Endodermal cell (in vitro differentiated cells): ENCODE measurements around the gene DENND1A. TPM values are rescaled to one million over a fixed set of nuclear protein-coding genes. Genes with fewer than 3 reads are reported as not detected.

Experiments used
- DNase-seq: peaks from one replicate; pipeline ENCODE4 v3.0.0-alpha.2; 2017
- H3K27ac ChIP-seq: 2 replicates; pipeline ENCODE4 v1.5.1; 2013; ENCODE audit warnings: mild to moderate bottlenecking, low read depth, low read length, moderate library complexity
- H3K27me3 ChIP-seq: 2 replicates; pipeline ENCODE4 v1.6.1; 2013; ENCODE audit warnings: mild to moderate bottlenecking, low read length, moderate library complexity; ENCODE audit not compliant: insufficient read depth, control insufficient read depth, poor library complexity, severe bottlenecking
- H3K36me3 ChIP-seq: 2 replicates; pipeline ENCODE4 v1.7.0; 2013; ENCODE audit warnings: mild to moderate bottlenecking, low read length, moderate library complexity; ENCODE audit not compliant: control insufficient read depth, insufficient read depth
- H3K4me1 ChIP-seq: one replicate; pipeline ENCODE4 v1.7.0; 2013; ENCODE audit warnings: low read length; ENCODE audit not compliant: control insufficient read depth, insufficient read depth
- H3K4me3 ChIP-seq: 2 replicates; pipeline ENCODE4 v1.5.1; 2013; ENCODE audit warnings: mild to moderate bottlenecking, low read length, moderate library complexity
- H3K9ac ChIP-seq: 2 replicates; pipeline ENCODE4 v1.6.1; 2013; ENCODE audit warnings: mild to moderate bottlenecking, low read length, moderate library complexity; ENCODE audit not compliant: poor library complexity, severe bottlenecking; ENCODE audit errors: extremely low read depth
- H3K9me3 ChIP-seq: 2 replicates; pipeline ENCODE4 v1.6.1; 2013; ENCODE audit warnings: mild to moderate bottlenecking, low read length, moderate library complexity; ENCODE audit not compliant: control insufficient read depth
- H3K27ac Mint-ChIP-seq: 2 replicates; pipeline ENCODE4 v1.8.0; 2020; ENCODE audit warnings: mixed read lengths
- H3K27me3 Mint-ChIP-seq: 2 replicates; pipeline ENCODE4 v1.8.0; 2021; ENCODE audit warnings: mild to moderate bottlenecking, mixed read lengths; ENCODE audit not compliant: insufficient read depth
- H3K36me3 Mint-ChIP-seq: 2 replicates; pipeline ENCODE4 v1.8.0; 2020; ENCODE audit warnings: low read depth, mixed read lengths
- H3K4me1 Mint-ChIP-seq: 2 replicates; pipeline ENCODE4 v1.8.0; 2020; ENCODE audit warnings: mixed read lengths
- H3K4me3 Mint-ChIP-seq: 2 replicates; pipeline ENCODE4 v1.8.0; 2020; ENCODE audit warnings: mild to moderate bottlenecking, moderate library complexity, mixed read lengths
- H3K9me3 Mint-ChIP-seq: 2 replicates; pipeline ENCODE4 v1.8.0; 2020; ENCODE audit warnings: mild to moderate bottlenecking, mixed read lengths
- WGBS, 2 experiments: methylation state at CpG; one replicate each; pipeline versions ENCODE4 v1.1.5 to v1.1.7; 2013; ENCODE audit warnings: missing lambda C conversion rate in 2 of 2, mixed read lengths in 1 of 2; ENCODE audit not compliant: insufficient coverage in 1 of 2, insufficient read length in 1 of 2; 5-methylcytosine and 5-hydroxymethylcytosine counted together
- total RNA-seq, 2 donors: library from RNA; stranded (reverse); fragmentation: NEBNext Ultra II Directional in 1 of 2; extraction: Animal tissue kit (Norgen Biotek cat#: 25700) in 1 of 2; gene quantifications; 2 replicates in 1 of 2; 3 replicates in 1 of 2; pipeline ENCODE4 v1.2.1, GENCODE V29; 2021
- TF ChIP-seq, protein P1 (sequence below): fragments of 200-600 bp; sonication (generic); conservative IDR thresholded peaks from 2 replicates; pipeline ENCODE4 v1.5.0; 2021; ENCODE audit warnings: antibody characterized with exemption, mild to moderate bottlenecking

DENND1A gene
- total RNA-seq, 2 donors from 2014 or later: 29.5 to 38.4 TPM

DNA sequence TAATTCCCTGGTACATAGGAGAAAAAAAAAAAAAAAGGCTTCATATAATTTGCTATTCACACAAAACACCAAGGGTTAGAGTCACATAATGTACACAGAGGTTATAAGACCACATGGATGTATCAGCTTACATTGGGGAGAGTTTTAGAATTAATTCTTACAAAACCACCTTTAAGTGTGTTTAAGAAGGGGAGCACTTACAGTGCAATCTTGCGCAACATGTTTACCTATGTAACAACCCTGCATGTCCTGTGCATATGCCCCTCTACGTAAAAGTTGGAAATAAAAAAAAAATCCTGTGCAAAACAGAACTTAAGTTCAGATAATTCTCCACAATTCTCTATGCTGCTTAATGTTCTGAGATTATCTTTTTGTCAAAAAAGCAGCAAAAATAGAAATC is 190.0 kb downstream of the DENND1A start:
- Histone ChIP-seq H3K4me3 (no peak overlapping the region), H3K27ac (no peak overlapping the region), H3K36me3 (no peaks in the 10 kb centered on the region), H3K9ac (no peak overlapping the region), H3K9me3 (no peaks in the 10 kb centered on the region), H3K4me1 (no peaks in the 10 kb centered on the region), H3K27me3 (no peaks in the 10 kb centered on the region)
- Mint-ChIP-seq H3K36me3 (no peaks in the 10 kb centered on the region), H3K4me3 (no peak overlapping the region), H3K27me3 (no peaks in the 10 kb centered on the region), H3K9me3 (no peaks in the 10 kb centered on the region), H3K27ac (no peak overlapping the region), H3K4me1 (no peaks in the 10 kb centered on the region)
- TF ChIP-seq, protein P1, sequence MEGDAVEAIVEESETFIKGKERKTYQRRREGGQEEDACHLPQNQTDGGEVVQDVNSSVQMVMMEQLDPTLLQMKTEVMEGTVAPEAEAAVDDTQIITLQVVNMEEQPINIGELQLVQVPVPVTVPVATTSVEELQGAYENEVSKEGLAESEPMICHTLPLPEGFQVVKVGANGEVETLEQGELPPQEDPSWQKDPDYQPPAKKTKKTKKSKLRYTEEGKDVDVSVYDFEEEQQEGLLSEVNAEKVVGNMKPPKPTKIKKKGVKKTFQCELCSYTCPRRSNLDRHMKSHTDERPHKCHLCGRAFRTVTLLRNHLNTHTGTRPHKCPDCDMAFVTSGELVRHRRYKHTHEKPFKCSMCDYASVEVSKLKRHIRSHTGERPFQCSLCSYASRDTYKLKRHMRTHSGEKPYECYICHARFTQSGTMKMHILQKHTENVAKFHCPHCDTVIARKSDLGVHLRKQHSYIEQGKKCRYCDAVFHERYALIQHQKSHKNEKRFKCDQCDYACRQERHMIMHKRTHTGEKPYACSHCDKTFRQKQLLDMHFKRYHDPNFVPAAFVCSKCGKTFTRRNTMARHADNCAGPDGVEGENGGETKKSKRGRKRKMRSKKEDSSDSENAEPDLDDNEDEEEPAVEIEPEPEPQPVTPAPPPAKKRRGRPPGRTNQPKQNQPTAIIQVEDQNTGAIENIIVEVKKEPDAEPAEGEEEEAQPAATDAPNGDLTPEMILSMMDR: no peak
- DNase-seq: no peak
- WGBS, 2 experiments: 98 to 100% methylated on average over 1 to 2 of the region's 2 CpGs

DNA sequence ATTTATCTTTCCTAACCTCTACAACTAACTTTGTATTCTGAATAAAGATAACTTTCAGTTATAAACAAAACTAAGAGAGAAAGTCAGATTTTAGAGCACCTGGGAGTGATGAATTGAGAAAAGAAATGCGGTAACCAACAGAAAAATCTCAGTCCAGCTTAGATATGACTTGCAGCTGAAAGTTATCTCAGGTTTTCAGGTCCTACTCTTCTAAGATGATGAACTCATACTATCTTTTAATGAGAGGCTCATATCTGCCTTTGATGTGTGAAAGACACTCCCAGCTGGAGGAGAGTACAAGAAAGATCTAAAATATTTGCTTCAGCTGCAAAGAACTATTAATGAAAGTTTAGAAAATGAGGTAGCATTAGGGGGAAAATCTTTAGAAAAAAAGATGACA is 190.5 kb downstream of the DENND1A start:
- H3K36me3 ChIP-seq: no peaks in the 10 kb centered on the region
- Mint-ChIP-seq H3K4me1 (no peaks in the 10 kb centered on the region), H3K4me3 (no peak overlapping the region), H3K9me3 (no peaks in the 10 kb centered on the region), H3K27me3 (no peaks in the 10 kb centered on the region), H3K36me3 (no peaks in the 10 kb centered on the region), H3K27ac (no peak overlapping the region)
- TF ChIP-seq, protein P1: no peak
- no peaks in the 10 kb centered on the region for H3K27me3 ChIP-seq
- no peaks in the 10 kb centered on the region for H3K9me3 ChIP-seq
- WGBS, 2 experiments: 96 to 100% methylated on average over 1 of the region's 1 CpG
- no peak overlapping the region for H3K4me3 ChIP-seq
- H3K9ac ChIP-seq: no peak overlapping the region
- no peak overlapping the region for H3K27ac ChIP-seq
- no peaks in the 10 kb centered on the region for H3K4me1 ChIP-seq
- DNase-seq: no peak

DNA sequence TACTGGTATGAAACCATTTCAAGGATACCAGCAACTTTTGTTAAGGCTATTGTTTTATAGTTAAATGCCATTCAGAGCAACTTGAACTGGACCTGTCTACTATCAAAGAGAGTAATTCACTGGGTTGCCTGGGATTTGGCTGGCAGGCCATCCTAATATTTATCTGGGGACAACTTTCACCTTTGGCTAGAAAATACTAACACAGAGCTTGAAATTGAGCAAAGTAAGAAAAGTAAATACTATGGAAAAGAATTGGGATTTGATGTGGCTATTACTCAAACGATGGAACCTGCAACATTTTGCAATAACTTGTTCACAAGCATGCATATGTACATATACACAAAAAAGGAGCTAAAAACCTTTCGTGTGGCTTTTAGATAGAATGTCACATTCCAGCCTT is 191.3 kb downstream of the DENND1A start:
- 95 to 100% methylated on average over 1 to 2 of the region's 2 CpGs for WGBS, 2 experiments
- DNase-seq: no peak
- TF ChIP-seq, protein P1: no peak

More for the DNA sequence above, 191.3 kb downstream of the DENND1A start:
- H3K36me3 ChIP-seq: no peaks in the 10 kb centered on the region
- no peak overlapping the region for H3K9ac ChIP-seq
- H3K4me3 ChIP-seq: no peak overlapping the region
- H3K4me1 Mint-ChIP-seq: no peaks in the 10 kb centered on the region
- H3K27ac Mint-ChIP-seq: no peak overlapping the region
- no peaks in the 10 kb centered on the region for H3K9me3 Mint-ChIP-seq
- H3K9me3 ChIP-seq: no peaks in the 10 kb centered on the region
- no peak overlapping the region for H3K4me3 Mint-ChIP-seq
- H3K27me3 Mint-ChIP-seq: no peaks in the 10 kb centered on the region
- H3K27me3 ChIP-seq: no peaks in the 10 kb centered on the region
- H3K27ac ChIP-seq: no peak overlapping the region
- H3K36me3 Mint-ChIP-seq: no peaks in the 10 kb centered on the region
- no peaks in the 10 kb centered on the region for H3K4me1 ChIP-seq
